Measurements from ENCODE around the gene PBX2. TPM values are rescaled to one million over a fixed set of nuclear protein-coding genes. Genes with fewer than 3 reads are reported as not detected.

Gene PBX2
- total RNA-seq, 1 experiment from 2014 or later, result 130 TPM

GRCh38 chr6:32148289-32149091 lies 41.5 kb downstream of the PBX2 start:
- CTCF ChIA-PET, result interaction anchor here (0.5 to 2.9 kb wide), 17 partner anchors 10 to 1168 kb away, joined by 3 to 38 read pairs (median 4); partner anchors contain the start of genes ATF6B, EGFL8, FKBPL and TAP2
- POLR2A ChIA-PET, result interaction anchor here (0.6 to 1.6 kb wide), 4 partner anchors 10 to 735 kb away, joined by 3 to 4 read pairs (median 3); partner anchors contain the start of gene FKBPL
- Mint-ChIP-seq H3K27ac (peak overlapping the region; percentile 12), H3K4me3 (peak overlapping the region; percentile 95), H3K9me3 (no peaks in the 10 kb centered on the region), H3K4me1 (peaks cover 51% of the 10 kb centered on the region), H3K36me3 (no peaks in the 10 kb centered on the region), H3K27me3 (ENCODE audit: low read depth) (peaks cover 65% of the 10 kb centered on the region)
- ATAC-seq (peak; percentile 74), DNase-seq (ENCODE audit: low spot score) (peak; percentile 96)
- no peak for TF ChIP-seq IRF1 (CRISPR knock-in tag; IDR thresholded peaks at IDR 0.05)
- TF ChIP-seq CTCF (IDR thresholded peaks at IDR 0.05), result peak; percentile 46; the same call in 1 of the 2 replicates

GRCh38 chr6:32147401-32148132 lies 42.4 kb downstream of the PBX2 start:
- Mint-ChIP-seq H3K27ac (peak overlapping the region; percentile 12; the same call in 1 of the 2 replicates), H3K9me3 (no peaks in the 10 kb centered on the region), H3K4me3 (peak overlapping the region; percentile 95), H3K4me1 (peaks cover 46% of the 10 kb centered on the region), H3K27me3 (ENCODE audit: low read depth) (peaks cover 59% of the 10 kb centered on the region), H3K36me3 (no peaks in the 10 kb centered on the region)
- POLR2A ChIA-PET, result no interaction called here
- ATAC-seq (no peak), DNase-seq (ENCODE audit: low spot score) (no peak)
- CTCF ChIA-PET, result interaction anchor here (1.3 to 2.9 kb wide), 5 partner anchors 9 to 691 kb away, joined by 4 to 38 read pairs (median 11); partner anchors contain the start of genes ATF6B, FKBPL and TAP2
- no peak for TF ChIP-seq TEAD4 (CRISPR knock-in tag; IDR thresholded peaks at IDR 0.05)
- no peak for TF ChIP-seq USF1 (CRISPR knock-in tag; IDR thresholded peaks at IDR 0.05)
- TF ChIP-seq GTF2I (CRISPR knock-in tag; conservative IDR thresholded peaks at IDR 0.05), result no peak
- TF ChIP-seq ATF2 (CRISPR knock-in tag; IDR thresholded peaks at IDR 0.05; ENCODE audit: borderline replicate concordance, low read depth), result no peak
- no peak for TF ChIP-seq GRHL2 (CRISPR knock-in tag; IDR thresholded peaks at IDR 0.05; ENCODE audit: insufficient replicate concordance, severe bottlenecking)
- TF ChIP-seq AFF4 (CRISPR knock-in tag; IDR thresholded peaks at IDR 0.05; ENCODE audit: borderline replicate concordance), result no peak
- no peak for TF ChIP-seq HMGXB4 (CRISPR knock-in tag; IDR thresholded peaks at IDR 0.05)
- no peak for TF ChIP-seq TCF7 (CRISPR knock-in tag; IDR thresholded peaks at IDR 0.05; ENCODE audit: low read depth)
- no peak for TF ChIP-seq IRF1 (CRISPR knock-in tag; IDR thresholded peaks at IDR 0.05)
- TF ChIP-seq ERG (CRISPR knock-in tag; IDR thresholded peaks at IDR 0.05), result no peak
- no peak for TF ChIP-seq ZNF121 (CRISPR knock-in tag; IDR thresholded peaks at IDR 0.05)
- no peak for TF ChIP-seq ZNF138 (CRISPR knock-in tag; conservative IDR thresholded peaks at IDR 0.05)
- TF ChIP-seq E2F5 (CRISPR knock-in tag; IDR thresholded peaks at IDR 0.05), result no peak
- TF ChIP-seq SMAD4 (CRISPR knock-in tag; IDR thresholded peaks at IDR 0.05), result no peak
